Upper lobe of right lung (tissue), 1 donor: Measurements from ENCODE around the gene SNED1. TPM values are rescaled to one million over a fixed set of nuclear protein-coding genes. Genes with fewer than 3 reads are reported as not detected.

Source experiments
- ATAC-seq: fragments of 200-7000 bp; cut with Tn5 transposase; one replicate; pipeline ENCODE4 v1.9.1; 2020; ENCODE audit warnings: mild to moderate bottlenecking, moderate library complexity
- DNase-seq: peaks from one replicate; pipeline ENCODE4 v3.0.0-alpha.2; 2020
- H3K27ac ChIP-seq: fragments of 200-600 bp; one replicate; pipeline ENCODE4 v1.8.0; 2022
- H3K27me3 ChIP-seq: fragments of 200-600 bp; one replicate; pipeline ENCODE4 v1.8.0; 2022; ENCODE audit warnings: mild to moderate bottlenecking
- H3K36me3 ChIP-seq: fragments of 200-600 bp; one replicate; pipeline ENCODE4 v1.8.0; 2022
- H3K4me1 ChIP-seq: fragments of 200-600 bp; one replicate; pipeline ENCODE4 v1.8.0; 2022
- H3K4me3 ChIP-seq: fragments of 200-600 bp; one replicate; pipeline ENCODE4 v1.8.0; 2022; ENCODE audit warnings: mild to moderate bottlenecking
- H3K9me3 ChIP-seq: fragments of 200-600 bp; one replicate; pipeline ENCODE4 v1.8.0; 2022
- CTCF ChIP-seq: fragments of 200-600 bp; IDR thresholded peaks from one replicate; pipeline ENCODE4 v1.8.0; 2022; ENCODE audit warnings: antibody characterized with exemption
- intact Hi-C: fragments of 100-400 bp; cut with DNase I; formaldehyde crosslinking; loops from one replicate; pipeline ENCODE4 v1.11.0; 2022
- total RNA-seq: library from RNA; stranded (reverse); fragmentation: NEBNext Ultra II Directional; extraction: Animal tissue kit (Norgen Biotek cat#: 25700); gene quantifications from one replicate; pipeline ENCODE4 v1.2.1, GENCODE V29; 2021
- donor health status: DM: no; HTN: yes; CAD: no; lungs with severe emphysema.

The SNED1 gene
- total RNA-seq, 1 donor from 2014 or later: 38.4 TPM

GRCh38 chr2:241009601-241010530 lies 11.4 kb downstream of the SNED1 start:
- Histone ChIP-seq H3K27me3 (no peaks in the 10 kb centered on the region), H3K9me3 (peaks cover 6% of the 10 kb centered on the region), H3K27ac (peak overlapping the region; percentile 78), H3K4me3 (peak overlapping the region; percentile 30), H3K4me1 (peaks cover 25% of the 10 kb centered on the region), H3K36me3 (no peaks in the 10 kb centered on the region)
- TF ChIP-seq CTCF: no peak
- DNase-seq (peak; percentile 82), ATAC-seq (peak; percentile 76)
- intact Hi-C loops: no loop called here

GRCh38 chr2:241010531-241011295 lies 12.3 kb downstream of the SNED1 start:
- Histone ChIP-seq H3K4me1 (peaks cover 25% of the 10 kb centered on the region), H3K27me3 (no peaks in the 10 kb centered on the region), H3K36me3 (no peaks in the 10 kb centered on the region), H3K4me3 (no peak overlapping the region), H3K9me3 (no peaks in the 10 kb centered on the region), H3K27ac (peak overlapping the region; percentile 78)
- intact Hi-C loops: no loop called here
- DNase-seq: peak; percentile 64
- TF ChIP-seq CTCF: no peak
- ATAC-seq: peak; percentile 38

- H3K27me3 ChIP-seq: no peaks in the 10 kb centered on the region
- no peak for TF ChIP-seq CTCF
- H3K9me3 ChIP-seq: no peaks in the 10 kb centered on the region
- DNase-seq (no peak), ATAC-seq (no peak)
- H3K4me1 ChIP-seq: peaks cover 25% of the 10 kb centered on the region
- H3K4me3 ChIP-seq: no peak overlapping the region
- intact Hi-C loops: no loop called here
- H3K27ac ChIP-seq: no peak overlapping the region
- H3K36me3 ChIP-seq: no peaks in the 10 kb centered on the region
These were observed 12.8 kb downstream of the SNED1 start for GRCh38 chr2:241011296-241011600.

GRCh38 chr2:241011751-241012510 lies 13.5 kb downstream of the SNED1 start:
- no peak for ATAC-seq
- no peaks in the 10 kb centered on the region for H3K9me3 ChIP-seq
- no peak overlapping the region for H3K27ac ChIP-seq
- peaks cover 25% of the 10 kb centered on the region for H3K4me1 ChIP-seq
- H3K4me3 ChIP-seq: no peak overlapping the region
- no peak for DNase-seq
- intact Hi-C loops: no loop called here
- H3K27me3 ChIP-seq: no peaks in the 10 kb centered on the region
- no peak for TF ChIP-seq CTCF
- H3K36me3 ChIP-seq: no peaks in the 10 kb centered on the region

- Histone ChIP-seq H3K9me3 (no peaks in the 10 kb centered on the region), H3K27me3 (no peaks in the 10 kb centered on the region), H3K4me1 (peaks cover 17% of the 10 kb centered on the region), H3K36me3 (no peaks in the 10 kb centered on the region), H3K27ac (no peak overlapping the region), H3K4me3 (no peak overlapping the region)
- TF ChIP-seq CTCF: no peak
- intact Hi-C loops: no loop called here
- DNase-seq (peak; percentile 20), ATAC-seq (no peak)
These were observed 15.8 kb downstream of the SNED1 start for GRCh38 chr2:241014224-241014623.
